ENCODE data around the gene SPINK9. TPM values are rescaled to one million over a fixed set of nuclear protein-coding genes. Genes with fewer than 3 reads are reported as not detected.

SPINK9 gene
- total RNA-seq, 1 experiment from 2014 or later = not detected

DNA sequence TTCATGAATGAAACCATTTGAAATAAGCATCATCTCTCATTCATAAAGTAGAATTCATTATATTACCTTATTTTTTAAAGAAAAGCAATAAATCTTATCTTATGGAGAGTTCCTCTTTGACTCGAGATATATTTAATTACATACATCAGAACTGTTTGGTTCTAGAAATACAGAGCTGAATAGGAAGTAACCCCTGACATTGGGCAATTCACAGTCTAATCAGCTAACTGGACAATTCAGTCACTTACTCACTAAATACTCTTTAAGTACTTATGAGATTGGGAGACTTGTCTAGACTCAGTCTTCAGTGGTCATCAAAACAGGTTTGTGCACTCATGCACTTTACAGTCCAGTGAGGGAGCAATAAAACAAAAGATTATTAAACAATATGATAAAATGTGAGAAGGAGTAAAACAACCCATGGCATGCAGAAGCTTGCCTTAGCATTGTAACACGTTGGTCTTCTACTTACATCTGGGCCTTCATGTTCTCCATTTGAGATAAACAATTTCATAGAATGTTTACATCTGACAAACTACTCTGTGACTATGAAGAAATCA, 36.9 kb downstream of the SPINK9 start:
- Histone ChIP-seq H3K4me1 (ENCODE audit: control insufficient read depth in 1 of 2, insufficient read depth in 2 of 2, low read length in 2 of 2) (no peaks in the 10 kb centered on the region), H3K4me2 (ENCODE audit: low read length) (no peak overlapping the region), H3K27me3 (ENCODE audit: insufficient read depth, low read length) (no peaks in the 10 kb centered on the region), H3K36me3 (ENCODE audit: control insufficient read depth in 1 of 2, insufficient read depth in 2 of 2, low read length in 2 of 2) (no peaks in the 10 kb centered on the region), H4K20me1 (ENCODE audit: insufficient read depth) (no peaks in the 10 kb centered on the region), H3K9ac (ENCODE audit: low read length) (no peak overlapping the region), H3K4me3 (replicated peaks in 1 of 2; ENCODE audit: low read depth in 1 of 2, low read length in 2 of 2) (no peak overlapping the region), H2AFZ (ENCODE audit: low read depth, low read length, poor library complexity, severe bottlenecking) (no peak overlapping the region), H3K9me3 (ENCODE audit: control insufficient read depth in 1 of 2, insufficient read depth in 1 of 2, low read depth in 1 of 2, low read length in 2 of 2) (no peaks in the 10 kb centered on the region; a peak in 1 of 4 replicates), H3K79me2 (ENCODE audit: insufficient read depth, low read length) (no peaks in the 10 kb centered on the region), H3K27ac (ENCODE audit: low read depth, low read length) (no peak overlapping the region), H3K9me2 (ENCODE audit: insufficient read depth) (no peaks in the 10 kb centered on the region)
- ATAC-seq = no peak
- DNase-seq (ENCODE audit: low read depth, low spot score) = no peak
- ChIA-PET POLR2A (no interaction called here), RAD21 (ENCODE audit: low non-redundant PET in 1 of 2, low total read pairs in 2 of 2, uncharacterized antibody in 2 of 2, unreplicated experiment in 2 of 2) (no interaction called here), CTCF (no interaction called here)
- no peak for TF ChIP-seq CEBPB (IDR thresholded peaks at IDR 0.05; ENCODE audit: low read depth)
- no peak for TF ChIP-seq CTCF (IDR thresholded peaks at IDR 0.05 in 2 of 3, conservative IDR thresholded peaks at IDR 0.05 in 1 of 3; ENCODE audit: borderline replicate concordance in 1 of 3, insufficient read depth in 1 of 3, low read depth in 2 of 3, low read length in 2 of 3)
- no peak for TF ChIP-seq SP1 (IDR thresholded peaks at IDR 0.05; ENCODE audit: low read depth)
- no peak for TF ChIP-seq TCF7L2 (IDR thresholded peaks at IDR 0.05; ENCODE audit: borderline replicate concordance, extremely low read depth, insufficient read depth, insufficient read length)
- TF ChIP-seq MAX (IDR thresholded peaks at IDR 0.05) = no peak
- no peak for TF ChIP-seq EGR1 (IDR thresholded peaks at IDR 0.05; ENCODE audit: low read depth)
- no peak for TF ChIP-seq CBX3 (IDR thresholded peaks at IDR 0.05; ENCODE audit: low read depth)
- TF ChIP-seq YY1 (IDR thresholded peaks at IDR 0.05; ENCODE audit: extremely low read depth, insufficient replicate concordance, low read depth, low read length) = no peak
- no peak for TF ChIP-seq EZH2phosphoT487 (IDR thresholded peaks at IDR 0.05; ENCODE audit: borderline replicate concordance)
- TF ChIP-seq SIN3A (IDR thresholded peaks at IDR 0.05; ENCODE audit: low read depth) = no peak
- TF ChIP-seq, protein P1, sequence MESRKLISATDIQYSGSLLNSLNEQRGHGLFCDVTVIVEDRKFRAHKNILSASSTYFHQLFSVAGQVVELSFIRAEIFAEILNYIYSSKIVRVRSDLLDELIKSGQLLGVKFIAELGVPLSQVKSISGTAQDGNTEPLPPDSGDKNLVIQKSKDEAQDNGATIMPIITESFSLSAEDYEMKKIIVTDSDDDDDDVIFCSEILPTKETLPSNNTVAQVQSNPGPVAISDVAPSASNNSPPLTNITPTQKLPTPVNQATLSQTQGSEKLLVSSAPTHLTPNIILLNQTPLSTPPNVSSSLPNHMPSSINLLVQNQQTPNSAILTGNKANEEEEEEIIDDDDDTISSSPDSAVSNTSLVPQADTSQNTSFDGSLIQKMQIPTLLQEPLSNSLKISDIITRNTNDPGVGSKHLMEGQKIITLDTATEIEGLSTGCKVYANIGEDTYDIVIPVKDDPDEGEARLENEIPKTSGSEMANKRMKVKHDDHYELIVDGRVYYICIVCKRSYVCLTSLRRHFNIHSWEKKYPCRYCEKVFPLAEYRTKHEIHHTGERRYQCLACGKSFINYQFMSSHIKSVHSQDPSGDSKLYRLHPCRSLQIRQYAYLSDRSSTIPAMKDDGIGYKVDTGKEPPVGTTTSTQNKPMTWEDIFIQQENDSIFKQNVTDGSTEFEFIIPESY (IDR thresholded peaks at IDR 0.05; ENCODE audit: extremely low read depth, insufficient replicate concordance, low read length) = no peak
- TF ChIP-seq FOSL1 (IDR thresholded peaks at IDR 0.05; ENCODE audit: low read depth) = no peak
- no peak for TF ChIP-seq JUND (IDR thresholded peaks at IDR 0.05)
- no peak for TF ChIP-seq ZNF274 (IDR thresholded peaks at IDR 0.05; ENCODE audit: low read depth, low read length)
- no peak for TF ChIP-seq SRF (IDR thresholded peaks at IDR 0.05; ENCODE audit: low read depth)
- intact Hi-C loops (cut with micrococcal nuclease) = no loop called here
- BruUV-seq (replicated peaks) = no TSS peak
